HL-60 (cell line): ENCODE results near the gene AP3D1.

Experiments
- GABPA ChIP-seq: IDR thresholded peaks from 2 replicates; pipeline ENCODE4 v1.6.1; 2012; ENCODE audit warnings: low read depth
- POLR2AphosphoS5 ChIP-seq: IDR thresholded peaks from 2 replicates; pipeline ENCODE4 v1.6.1; 2012; ENCODE audit warnings: low read depth
- TF ChIP-seq, protein P1 (sequence below): IDR thresholded peaks from one replicate; pipeline ENCODE4 v1.5.1; 2011; ENCODE audit warnings: low read length, control low read depth, inconsistent platforms; ENCODE audit not compliant: insufficient read depth
- TF ChIP-seq, protein P2 (sequence below): IDR thresholded peaks from 2 replicates; pipeline ENCODE4 v1.6.1; 2012; ENCODE audit warnings: low read depth; ENCODE audit not compliant: insufficient replicate concordance

DNA sequence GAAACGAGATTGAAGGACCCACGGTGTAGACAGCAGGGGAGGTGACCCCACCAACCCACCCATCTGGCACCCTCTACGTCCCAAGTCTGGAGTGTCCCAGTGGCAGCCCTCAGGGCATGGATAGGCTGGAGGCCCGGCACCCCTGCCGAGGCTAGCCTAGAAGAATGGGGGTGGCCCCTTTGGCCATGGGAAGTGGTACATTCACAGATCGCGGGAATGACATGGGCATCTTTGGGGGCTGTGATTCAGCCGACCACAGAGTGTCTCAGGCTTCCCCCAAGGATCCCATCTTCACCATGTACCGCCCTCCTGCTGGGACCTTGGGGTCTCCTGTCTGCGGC, 89.0 kb downstream of the AP3D1 start:
- TF ChIP-seq, protein P1, sequence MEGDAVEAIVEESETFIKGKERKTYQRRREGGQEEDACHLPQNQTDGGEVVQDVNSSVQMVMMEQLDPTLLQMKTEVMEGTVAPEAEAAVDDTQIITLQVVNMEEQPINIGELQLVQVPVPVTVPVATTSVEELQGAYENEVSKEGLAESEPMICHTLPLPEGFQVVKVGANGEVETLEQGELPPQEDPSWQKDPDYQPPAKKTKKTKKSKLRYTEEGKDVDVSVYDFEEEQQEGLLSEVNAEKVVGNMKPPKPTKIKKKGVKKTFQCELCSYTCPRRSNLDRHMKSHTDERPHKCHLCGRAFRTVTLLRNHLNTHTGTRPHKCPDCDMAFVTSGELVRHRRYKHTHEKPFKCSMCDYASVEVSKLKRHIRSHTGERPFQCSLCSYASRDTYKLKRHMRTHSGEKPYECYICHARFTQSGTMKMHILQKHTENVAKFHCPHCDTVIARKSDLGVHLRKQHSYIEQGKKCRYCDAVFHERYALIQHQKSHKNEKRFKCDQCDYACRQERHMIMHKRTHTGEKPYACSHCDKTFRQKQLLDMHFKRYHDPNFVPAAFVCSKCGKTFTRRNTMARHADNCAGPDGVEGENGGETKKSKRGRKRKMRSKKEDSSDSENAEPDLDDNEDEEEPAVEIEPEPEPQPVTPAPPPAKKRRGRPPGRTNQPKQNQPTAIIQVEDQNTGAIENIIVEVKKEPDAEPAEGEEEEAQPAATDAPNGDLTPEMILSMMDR, result no peak
- no peak for TF ChIP-seq GABPA
- no peak for TF ChIP-seq POLR2AphosphoS5
- TF ChIP-seq, protein P2, sequence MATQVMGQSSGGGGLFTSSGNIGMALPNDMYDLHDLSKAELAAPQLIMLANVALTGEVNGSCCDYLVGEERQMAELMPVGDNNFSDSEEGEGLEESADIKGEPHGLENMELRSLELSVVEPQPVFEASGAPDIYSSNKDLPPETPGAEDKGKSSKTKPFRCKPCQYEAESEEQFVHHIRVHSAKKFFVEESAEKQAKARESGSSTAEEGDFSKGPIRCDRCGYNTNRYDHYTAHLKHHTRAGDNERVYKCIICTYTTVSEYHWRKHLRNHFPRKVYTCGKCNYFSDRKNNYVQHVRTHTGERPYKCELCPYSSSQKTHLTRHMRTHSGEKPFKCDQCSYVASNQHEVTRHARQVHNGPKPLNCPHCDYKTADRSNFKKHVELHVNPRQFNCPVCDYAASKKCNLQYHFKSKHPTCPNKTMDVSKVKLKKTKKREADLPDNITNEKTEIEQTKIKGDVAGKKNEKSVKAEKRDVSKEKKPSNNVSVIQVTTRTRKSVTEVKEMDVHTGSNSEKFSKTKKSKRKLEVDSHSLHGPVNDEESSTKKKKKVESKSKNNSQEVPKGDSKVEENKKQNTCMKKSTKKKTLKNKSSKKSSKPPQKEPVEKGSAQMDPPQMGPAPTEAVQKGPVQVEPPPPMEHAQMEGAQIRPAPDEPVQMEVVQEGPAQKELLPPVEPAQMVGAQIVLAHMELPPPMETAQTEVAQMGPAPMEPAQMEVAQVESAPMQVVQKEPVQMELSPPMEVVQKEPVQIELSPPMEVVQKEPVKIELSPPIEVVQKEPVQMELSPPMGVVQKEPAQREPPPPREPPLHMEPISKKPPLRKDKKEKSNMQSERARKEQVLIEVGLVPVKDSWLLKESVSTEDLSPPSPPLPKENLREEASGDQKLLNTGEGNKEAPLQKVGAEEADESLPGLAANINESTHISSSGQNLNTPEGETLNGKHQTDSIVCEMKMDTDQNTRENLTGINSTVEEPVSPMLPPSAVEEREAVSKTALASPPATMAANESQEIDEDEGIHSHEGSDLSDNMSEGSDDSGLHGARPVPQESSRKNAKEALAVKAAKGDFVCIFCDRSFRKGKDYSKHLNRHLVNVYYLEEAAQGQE, result no peak
